ENCODE results near the gene CD70.

DNA sequence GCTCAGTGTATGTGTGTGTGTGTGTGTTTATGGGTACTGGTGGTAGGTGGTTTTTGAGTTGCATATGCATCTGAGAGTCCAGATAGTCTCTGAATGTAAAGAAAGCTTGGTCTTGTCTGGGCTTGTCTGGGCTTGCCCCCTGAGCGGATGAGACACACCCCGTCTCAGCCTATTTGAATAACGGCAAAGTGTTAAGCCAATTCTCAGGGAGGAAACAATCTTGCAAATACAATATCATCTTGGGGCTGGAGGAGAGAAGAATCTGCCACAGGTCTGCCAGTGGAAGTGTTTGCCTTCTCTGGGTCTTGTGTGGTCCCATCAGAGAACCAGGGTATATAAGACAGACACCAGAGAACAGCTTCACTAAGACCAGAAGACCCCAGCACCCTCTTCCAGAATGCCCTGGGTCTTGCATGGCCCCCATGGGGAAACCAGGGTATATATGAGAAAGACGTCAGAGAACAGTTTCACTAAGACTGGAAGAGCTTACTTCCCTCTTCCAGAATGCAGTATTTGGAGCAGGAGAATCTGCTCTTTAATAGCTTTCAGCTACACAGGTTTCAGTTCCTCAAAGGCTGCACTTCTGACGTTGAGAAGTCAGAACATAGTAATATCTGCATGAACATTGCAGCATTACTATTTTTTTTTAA lies 13.3 kb downstream of the CD70 start:
- TF ChIP-seq, protein P1, sequence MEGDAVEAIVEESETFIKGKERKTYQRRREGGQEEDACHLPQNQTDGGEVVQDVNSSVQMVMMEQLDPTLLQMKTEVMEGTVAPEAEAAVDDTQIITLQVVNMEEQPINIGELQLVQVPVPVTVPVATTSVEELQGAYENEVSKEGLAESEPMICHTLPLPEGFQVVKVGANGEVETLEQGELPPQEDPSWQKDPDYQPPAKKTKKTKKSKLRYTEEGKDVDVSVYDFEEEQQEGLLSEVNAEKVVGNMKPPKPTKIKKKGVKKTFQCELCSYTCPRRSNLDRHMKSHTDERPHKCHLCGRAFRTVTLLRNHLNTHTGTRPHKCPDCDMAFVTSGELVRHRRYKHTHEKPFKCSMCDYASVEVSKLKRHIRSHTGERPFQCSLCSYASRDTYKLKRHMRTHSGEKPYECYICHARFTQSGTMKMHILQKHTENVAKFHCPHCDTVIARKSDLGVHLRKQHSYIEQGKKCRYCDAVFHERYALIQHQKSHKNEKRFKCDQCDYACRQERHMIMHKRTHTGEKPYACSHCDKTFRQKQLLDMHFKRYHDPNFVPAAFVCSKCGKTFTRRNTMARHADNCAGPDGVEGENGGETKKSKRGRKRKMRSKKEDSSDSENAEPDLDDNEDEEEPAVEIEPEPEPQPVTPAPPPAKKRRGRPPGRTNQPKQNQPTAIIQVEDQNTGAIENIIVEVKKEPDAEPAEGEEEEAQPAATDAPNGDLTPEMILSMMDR (IDR thresholded peaks at IDR 0.05; ENCODE audit: insufficient read depth, low read length): no peak
- TF ChIP-seq GABPA (IDR thresholded peaks at IDR 0.05; ENCODE audit: low read depth) (no peak), POLR2AphosphoS5 (IDR thresholded peaks at IDR 0.05; ENCODE audit: low read depth) (no peak), SPI1 (IDR thresholded peaks at IDR 0.05; ENCODE audit: borderline replicate concordance, low read depth) (no peak; the same call in 1 of the 2 replicates)
- TF ChIP-seq, protein P2, sequence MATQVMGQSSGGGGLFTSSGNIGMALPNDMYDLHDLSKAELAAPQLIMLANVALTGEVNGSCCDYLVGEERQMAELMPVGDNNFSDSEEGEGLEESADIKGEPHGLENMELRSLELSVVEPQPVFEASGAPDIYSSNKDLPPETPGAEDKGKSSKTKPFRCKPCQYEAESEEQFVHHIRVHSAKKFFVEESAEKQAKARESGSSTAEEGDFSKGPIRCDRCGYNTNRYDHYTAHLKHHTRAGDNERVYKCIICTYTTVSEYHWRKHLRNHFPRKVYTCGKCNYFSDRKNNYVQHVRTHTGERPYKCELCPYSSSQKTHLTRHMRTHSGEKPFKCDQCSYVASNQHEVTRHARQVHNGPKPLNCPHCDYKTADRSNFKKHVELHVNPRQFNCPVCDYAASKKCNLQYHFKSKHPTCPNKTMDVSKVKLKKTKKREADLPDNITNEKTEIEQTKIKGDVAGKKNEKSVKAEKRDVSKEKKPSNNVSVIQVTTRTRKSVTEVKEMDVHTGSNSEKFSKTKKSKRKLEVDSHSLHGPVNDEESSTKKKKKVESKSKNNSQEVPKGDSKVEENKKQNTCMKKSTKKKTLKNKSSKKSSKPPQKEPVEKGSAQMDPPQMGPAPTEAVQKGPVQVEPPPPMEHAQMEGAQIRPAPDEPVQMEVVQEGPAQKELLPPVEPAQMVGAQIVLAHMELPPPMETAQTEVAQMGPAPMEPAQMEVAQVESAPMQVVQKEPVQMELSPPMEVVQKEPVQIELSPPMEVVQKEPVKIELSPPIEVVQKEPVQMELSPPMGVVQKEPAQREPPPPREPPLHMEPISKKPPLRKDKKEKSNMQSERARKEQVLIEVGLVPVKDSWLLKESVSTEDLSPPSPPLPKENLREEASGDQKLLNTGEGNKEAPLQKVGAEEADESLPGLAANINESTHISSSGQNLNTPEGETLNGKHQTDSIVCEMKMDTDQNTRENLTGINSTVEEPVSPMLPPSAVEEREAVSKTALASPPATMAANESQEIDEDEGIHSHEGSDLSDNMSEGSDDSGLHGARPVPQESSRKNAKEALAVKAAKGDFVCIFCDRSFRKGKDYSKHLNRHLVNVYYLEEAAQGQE (IDR thresholded peaks at IDR 0.05; ENCODE audit: insufficient replicate concordance, low read depth): no peak
